HTERT RPE-1 (cell line): ENCODE measurements around the gene CFAP61.
"Not testable (repeated sequence)": the region's sequence is repeated elsewhere in the genome, so short reads cannot be mapped to it uniquely, and the experiment has no call there.

Experiments
- in situ Hi-C: fragments of 300-500 bp; cut with MboI; formaldehyde crosslinking; loops from 4 replicates; pipeline ENCODE4 v1.14.3; 2020; ENCODE audit warnings: low sequenced_read_pairs

Gene CFAP61

GRCh38 chr20:20206788-20207187 is 154.5 kb downstream of the CFAP61 start:
- in situ Hi-C loops, result no loop called here

GRCh38 chr20:20207291-20207690 is 155.0 kb downstream of the CFAP61 start:
- in situ Hi-C loops, result no loop called here

- in situ Hi-C loops, result no loop called here
Measured at GRCh38 chr20:20207872-20208271, 155.5 kb downstream of the CFAP61 start.

GRCh38 chr20:20209684-20210083 is 157.4 kb downstream of the CFAP61 start:
- in situ Hi-C loops, result no loop called here

GRCh38 chr20:20210327-20210726 is 158.0 kb downstream of the CFAP61 start:
- in situ Hi-C loops, result no loop called here

GRCh38 chr20:20210943-20211273 is 158.6 kb downstream of the CFAP61 start:
- in situ Hi-C loops, result no loop called here

GRCh38 chr20:20211274-20211987 is 159.1 kb downstream of the CFAP61 start:
- in situ Hi-C loops, result no loop called here

GRCh38 chr20:20211988-20212518 is 159.7 kb downstream of the CFAP61 start:
- in situ Hi-C loops, result no loop called here

- in situ Hi-C loops, result no loop called here
Measured at GRCh38 chr20:20212675-20213096, 160.4 kb downstream of the CFAP61 start.

GRCh38 chr20:20213526-20214121 is 161.3 kb downstream of the CFAP61 start:
- in situ Hi-C loops, result no loop called here

- in situ Hi-C loops, result no loop called here
Measured at GRCh38 chr20:20214757-20215275, 162.5 kb downstream of the CFAP61 start.

GRCh38 chr20:20215976-20216727 is 163.8 kb downstream of the CFAP61 start:
- in situ Hi-C loops, result no loop called here

GRCh38 chr20:20216941-20217340 is 164.6 kb downstream of the CFAP61 start:
- in situ Hi-C loops, result no loop called here

- in situ Hi-C loops, result no loop called here
Measured at GRCh38 chr20:20217621-20218020, 165.3 kb downstream of the CFAP61 start.

GRCh38 chr20:20218106-20218505 is 165.8 kb downstream of the CFAP61 start:
- in situ Hi-C loops, result not testable (repeated sequence)

GRCh38 chr20:20219016-20219415 is 166.7 kb downstream of the CFAP61 start:
- in situ Hi-C loops, result no loop called here

GRCh38 chr20:20220134-20220533 is 167.8 kb downstream of the CFAP61 start:
- in situ Hi-C loops, result no loop called here

GRCh38 chr20:20223981-20224380 is 171.6 kb downstream of the CFAP61 start:
- in situ Hi-C loops, result no loop called here

GRCh38 chr20:20224806-20225205 is 172.5 kb downstream of the CFAP61 start:
- in situ Hi-C loops, result no loop called here

- in situ Hi-C loops, result no loop called here
Measured at GRCh38 chr20:20225325-20226043, 173.2 kb downstream of the CFAP61 start.

GRCh38 chr20:20226554-20226953 is 174.2 kb downstream of the CFAP61 start:
- in situ Hi-C loops, result no loop called here
